ENCODE data around the gene EEF1A1. TPM values are rescaled to one million over a fixed set of nuclear protein-coding genes. Genes with fewer than 3 reads are reported as not detected.
"Not testable (repeated sequence)": the region's sequence is repeated elsewhere in the genome, so short reads cannot be mapped to it uniquely, and the experiment has no call there.

EEF1A1 gene
- total RNA-seq, 1 experiment from 2014 or later = 9,713 TPM

GRCh38 chr6:73558624-73559398 lies 38.0 kb upstream of the EEF1A1 start:
- no TSS peak for BruUV-seq (replicated peaks)
- intact Hi-C loops (cut with micrococcal nuclease; ENCODE audit: unreplicated experiment) = no loop called here
- no peak for DNase-seq (ENCODE audit: low spot score)
- no peak for TF ChIP-seq EZH2 (IDR thresholded peaks at IDR 0.05; ENCODE audit: borderline replicate concordance, low read depth, low read length, poor library complexity, severe bottlenecking)
- TF ChIP-seq, protein P1, sequence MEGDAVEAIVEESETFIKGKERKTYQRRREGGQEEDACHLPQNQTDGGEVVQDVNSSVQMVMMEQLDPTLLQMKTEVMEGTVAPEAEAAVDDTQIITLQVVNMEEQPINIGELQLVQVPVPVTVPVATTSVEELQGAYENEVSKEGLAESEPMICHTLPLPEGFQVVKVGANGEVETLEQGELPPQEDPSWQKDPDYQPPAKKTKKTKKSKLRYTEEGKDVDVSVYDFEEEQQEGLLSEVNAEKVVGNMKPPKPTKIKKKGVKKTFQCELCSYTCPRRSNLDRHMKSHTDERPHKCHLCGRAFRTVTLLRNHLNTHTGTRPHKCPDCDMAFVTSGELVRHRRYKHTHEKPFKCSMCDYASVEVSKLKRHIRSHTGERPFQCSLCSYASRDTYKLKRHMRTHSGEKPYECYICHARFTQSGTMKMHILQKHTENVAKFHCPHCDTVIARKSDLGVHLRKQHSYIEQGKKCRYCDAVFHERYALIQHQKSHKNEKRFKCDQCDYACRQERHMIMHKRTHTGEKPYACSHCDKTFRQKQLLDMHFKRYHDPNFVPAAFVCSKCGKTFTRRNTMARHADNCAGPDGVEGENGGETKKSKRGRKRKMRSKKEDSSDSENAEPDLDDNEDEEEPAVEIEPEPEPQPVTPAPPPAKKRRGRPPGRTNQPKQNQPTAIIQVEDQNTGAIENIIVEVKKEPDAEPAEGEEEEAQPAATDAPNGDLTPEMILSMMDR (conservative IDR thresholded peaks at IDR 0.05; ENCODE audit: low read depth, low read length) = no peak
- Histone ChIP-seq H3K36me3 (ENCODE audit: insufficient read depth, low read length, poor library complexity, severe bottlenecking) (no peaks in the 10 kb centered on the region), H3K9me3 (ENCODE audit: low read depth, low read length, poor library complexity, severe bottlenecking) (no peaks in the 10 kb centered on the region), H3K27me3 (replicated peaks; ENCODE audit: insufficient read depth, low read depth, low read length, poor library complexity) (no peaks in the 10 kb centered on the region), H3K4me1 (ENCODE audit: insufficient read depth, low read length, poor library complexity, severe bottlenecking) (no peaks in the 10 kb centered on the region), H3K27ac (ENCODE audit: low read depth, low read length, poor library complexity, severe bottlenecking) (no peak overlapping the region), H3K4me3 (ENCODE audit: low read depth, low read length, poor library complexity, severe bottlenecking) (no peak overlapping the region)
- CTCF ChIA-PET = no interaction called here
- POLR2A ChIA-PET (ENCODE audit: low non-redundant PET) = interaction anchor here (0.6 kb wide), 1 partner anchor 27 kb away, joined by 3 read pairs; no protein-coding TSS in a partner anchor

GRCh38 chr6:73556836-73557235 lies 36.0 kb upstream of the EEF1A1 start:
- H3K4me1 ChIP-seq (ENCODE audit: insufficient read depth, low read length, poor library complexity, severe bottlenecking) = no peaks in the 10 kb centered on the region
- intact Hi-C loops (cut with micrococcal nuclease; ENCODE audit: unreplicated experiment) = no loop called here
- DNase-seq (ENCODE audit: low spot score) = no peak
- no peak overlapping the region for H3K4me3 ChIP-seq (ENCODE audit: low read depth, low read length, poor library complexity, severe bottlenecking)
- H3K9me3 ChIP-seq (ENCODE audit: low read depth, low read length, poor library complexity, severe bottlenecking) = no peaks in the 10 kb centered on the region
- H3K27ac ChIP-seq (ENCODE audit: low read depth, low read length, poor library complexity, severe bottlenecking) = no peak overlapping the region
- H3K27me3 ChIP-seq (replicated peaks; ENCODE audit: insufficient read depth, low read depth, low read length, poor library complexity) = no peaks in the 10 kb centered on the region
- ChIA-PET CTCF (no interaction called here), POLR2A (ENCODE audit: low non-redundant PET) (no interaction called here)
- H3K36me3 ChIP-seq (ENCODE audit: insufficient read depth, low read length, poor library complexity, severe bottlenecking) = no peaks in the 10 kb centered on the region
- BruUV-seq (replicated peaks) = no TSS peak
- TF ChIP-seq, protein P1 (conservative IDR thresholded peaks at IDR 0.05; ENCODE audit: low read depth, low read length) = no peak
- TF ChIP-seq EZH2 (IDR thresholded peaks at IDR 0.05; ENCODE audit: borderline replicate concordance, low read depth, low read length, poor library complexity, severe bottlenecking) = no peak

GRCh38 chr6:73555380-73555949 lies 34.6 kb upstream of the EEF1A1 start:
- intact Hi-C loops (cut with micrococcal nuclease; ENCODE audit: unreplicated experiment); H3K9me3 ChIP-seq (ENCODE audit: low read depth, low read length, poor library complexity, severe bottlenecking); H3K36me3 ChIP-seq (ENCODE audit: insufficient read depth, low read length, poor library complexity, severe bottlenecking); H3K27ac ChIP-seq (ENCODE audit: low read depth, low read length, poor library complexity, severe bottlenecking); DNase-seq (ENCODE audit: low spot score); BruUV-seq (replicated peaks); H3K4me1 ChIP-seq (ENCODE audit: insufficient read depth, low read length, poor library complexity, severe bottlenecking); H3K4me3 ChIP-seq (ENCODE audit: low read depth, low read length, poor library complexity, severe bottlenecking); H3K27me3 ChIP-seq (replicated peaks; ENCODE audit: insufficient read depth, low read depth, low read length, poor library complexity): not testable (repeated sequence)
- ChIA-PET CTCF (interaction anchor here (0.6 kb wide), 1 partner anchor 1940 kb away, joined by 3 read pairs; no protein-coding TSS in a partner anchor), POLR2A (ENCODE audit: low non-redundant PET) (interaction anchor here (0.7 kb wide), 1 partner anchor 12 kb away, joined by 3 read pairs; no protein-coding TSS in a partner anchor)

DNA sequence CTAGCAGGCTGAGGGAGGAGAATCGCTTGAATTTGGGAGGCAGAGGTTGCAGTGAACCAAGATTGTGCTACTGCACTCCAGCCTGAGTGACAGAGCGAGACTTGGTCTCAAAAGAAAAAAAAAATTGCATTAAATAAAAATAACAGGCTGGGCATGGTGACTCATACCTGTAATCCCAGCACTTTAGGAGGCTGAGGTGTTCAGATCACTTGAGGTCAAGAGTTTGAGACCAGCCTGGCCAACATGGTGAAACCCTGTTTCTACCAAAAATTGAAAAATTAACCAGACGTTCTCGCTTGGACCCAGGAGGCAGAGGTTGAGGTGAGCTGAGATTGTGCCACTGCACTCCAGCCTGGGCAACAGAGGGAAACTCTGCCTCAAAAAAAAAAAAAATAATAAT lies 30.3 kb upstream of the EEF1A1 start:
- H3K27me3 ChIP-seq (replicated peaks; ENCODE audit: insufficient read depth, low read depth, low read length, poor library complexity); H3K4me1 ChIP-seq (ENCODE audit: insufficient read depth, low read length, poor library complexity, severe bottlenecking); DNase-seq (ENCODE audit: low spot score); H3K27ac ChIP-seq (ENCODE audit: low read depth, low read length, poor library complexity, severe bottlenecking); BruUV-seq (replicated peaks); H3K9me3 ChIP-seq (ENCODE audit: low read depth, low read length, poor library complexity, severe bottlenecking); POLR2A ChIA-PET (ENCODE audit: low non-redundant PET); intact Hi-C loops (cut with micrococcal nuclease; ENCODE audit: unreplicated experiment); H3K36me3 ChIP-seq (ENCODE audit: insufficient read depth, low read length, poor library complexity, severe bottlenecking); H3K4me3 ChIP-seq (ENCODE audit: low read depth, low read length, poor library complexity, severe bottlenecking): not testable (repeated sequence)
- CTCF ChIA-PET = interaction anchor here (0.6 kb wide), 1 partner anchor 9 kb away, joined by 3 read pairs; no protein-coding TSS in a partner anchor
